ENCODE data around the gene UAP1L1. TPM values are rescaled to one million over a fixed set of nuclear protein-coding genes. Genes with fewer than 3 reads are reported as not detected.

UAP1L1 gene
- total RNA-seq, 1 experiment from 2014 or later = 6.6 TPM

DNA sequence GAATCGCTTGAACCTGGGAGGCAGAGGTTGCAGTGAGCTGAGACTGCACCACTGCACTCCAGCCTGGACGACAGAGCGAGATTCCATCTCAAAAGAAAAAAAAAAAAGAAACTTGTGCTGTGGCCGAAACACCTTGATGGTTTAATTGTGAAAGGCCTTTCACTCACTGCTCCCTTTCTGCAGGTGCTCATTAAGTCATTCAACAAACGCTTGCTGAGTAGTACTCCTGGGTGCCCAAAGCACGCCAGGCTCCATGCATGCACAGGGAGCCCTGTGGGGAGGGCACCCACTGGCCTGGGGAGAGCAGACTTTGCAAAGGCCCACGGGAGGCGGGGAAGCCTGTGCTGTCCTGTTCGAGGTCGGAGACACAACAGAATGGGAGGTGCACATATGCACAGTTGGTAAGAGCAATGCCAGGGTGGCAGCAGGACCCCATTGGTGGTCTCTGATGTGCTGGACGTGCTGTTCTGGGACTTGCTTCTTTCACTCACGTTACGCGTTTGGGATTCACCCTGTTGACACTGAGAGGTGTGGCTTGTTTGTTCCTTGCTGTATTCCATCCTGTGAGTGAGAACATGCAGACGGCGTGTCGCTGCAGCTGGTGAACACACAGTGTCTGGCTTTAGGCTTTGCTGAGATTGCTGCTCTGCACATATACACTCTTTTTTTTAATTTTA is 20.4 kb upstream of the UAP1L1 start:
- Histone ChIP-seq H4K5ac (ENCODE audit: insufficient read length, low read depth, low read length) (no peak overlapping the region), H2BK12ac (ENCODE audit: insufficient read length, low read depth, low read length) (no peak overlapping the region), H3K9ac (ENCODE audit: extremely low read depth, insufficient read length, low read length) (no peak overlapping the region), H2BK20ac (ENCODE audit: low read depth, low read length, poor library complexity, severe bottlenecking) (no peak overlapping the region), H3T11ph (ENCODE audit: low read length) (no peak overlapping the region), H3K79me2 (ENCODE audit: insufficient read depth, low read length) (no peaks in the 10 kb centered on the region), H4K20me1 (ENCODE audit: control insufficient read depth, insufficient read depth, insufficient read length) (no peaks in the 10 kb centered on the region), H3K4me2 (ENCODE audit: insufficient read depth, insufficient read length, low read length) (no peak overlapping the region), H3K18ac (ENCODE audit: insufficient read length, low read depth, low read length) (no peak overlapping the region), H4K8ac (replicated peaks; ENCODE audit: insufficient read length, low read depth, low read length) (no peak overlapping the region), H2BK120ac (ENCODE audit: low read depth, low read length, poor library complexity, severe bottlenecking) (no peak overlapping the region), H3K56ac (ENCODE audit: insufficient read length, low read depth, low read length) (no peak overlapping the region), H3K9me3 (ENCODE audit: control insufficient read depth, low read depth, low read length) (no peaks in the 10 kb centered on the region), H3K23ac (ENCODE audit: insufficient read length, low read depth, low read length) (no peak overlapping the region), H2AFZ (ENCODE audit: low read length) (no peak overlapping the region), H3K23me2 (ENCODE audit: insufficient read length, low read depth, low read length, poor library complexity, severe bottlenecking) (peaks cover 6% of the 10 kb centered on the region), H3K79me1 (ENCODE audit: insufficient read depth, low read depth, low read length, poor library complexity, severe bottlenecking) (no peaks in the 10 kb centered on the region), H4K91ac (ENCODE audit: insufficient read length, low read depth, low read length) (no peak overlapping the region), H3K14ac (ENCODE audit: insufficient read depth, low read length) (no peak overlapping the region), H2AK5ac (ENCODE audit: insufficient read length, low read length) (no peak overlapping the region), H3K27me3 (ENCODE audit: insufficient read depth, low read length) (peaks cover 2% of the 10 kb centered on the region; the same call in 1 of the 2 replicates), H3K4me1 (ENCODE audit: insufficient read depth, low read length) (no peaks in the 10 kb centered on the region), H2BK5ac (ENCODE audit: insufficient read length, low read length) (no peak overlapping the region), H2BK15ac (ENCODE audit: low read depth, low read length) (no peak overlapping the region), H3K4ac (ENCODE audit: low read depth, low read length) (no peak overlapping the region), H3K27ac (ENCODE audit: insufficient read length, low read depth, low read length) (no peak overlapping the region)
- no CpG with 5 or more reads among the region's 17 CpGs for WGBS (ENCODE audit: extremely low coverage, insufficient read length, low lambda C conversion rate)
- Mint-ChIP-seq H3K4me1 (peaks cover 2 to 7% of the 10 kb centered on the region in 2 experiments), H3K27me3 (ENCODE audit: low read depth) (peaks cover 49% of the 10 kb centered on the region), H3K4me3 (no peak overlapping the region), H3K27ac (no peak overlapping the region), H3K9me3 (no peaks in the 10 kb centered on the region), H3K36me3 (ENCODE audit: insufficient read depth in 1 of 3, low read depth in 3 of 3) (no peaks in the 10 kb centered on the region)
- no peak for DNase-seq
- TF ChIP-seq, protein P1, sequence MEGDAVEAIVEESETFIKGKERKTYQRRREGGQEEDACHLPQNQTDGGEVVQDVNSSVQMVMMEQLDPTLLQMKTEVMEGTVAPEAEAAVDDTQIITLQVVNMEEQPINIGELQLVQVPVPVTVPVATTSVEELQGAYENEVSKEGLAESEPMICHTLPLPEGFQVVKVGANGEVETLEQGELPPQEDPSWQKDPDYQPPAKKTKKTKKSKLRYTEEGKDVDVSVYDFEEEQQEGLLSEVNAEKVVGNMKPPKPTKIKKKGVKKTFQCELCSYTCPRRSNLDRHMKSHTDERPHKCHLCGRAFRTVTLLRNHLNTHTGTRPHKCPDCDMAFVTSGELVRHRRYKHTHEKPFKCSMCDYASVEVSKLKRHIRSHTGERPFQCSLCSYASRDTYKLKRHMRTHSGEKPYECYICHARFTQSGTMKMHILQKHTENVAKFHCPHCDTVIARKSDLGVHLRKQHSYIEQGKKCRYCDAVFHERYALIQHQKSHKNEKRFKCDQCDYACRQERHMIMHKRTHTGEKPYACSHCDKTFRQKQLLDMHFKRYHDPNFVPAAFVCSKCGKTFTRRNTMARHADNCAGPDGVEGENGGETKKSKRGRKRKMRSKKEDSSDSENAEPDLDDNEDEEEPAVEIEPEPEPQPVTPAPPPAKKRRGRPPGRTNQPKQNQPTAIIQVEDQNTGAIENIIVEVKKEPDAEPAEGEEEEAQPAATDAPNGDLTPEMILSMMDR (conservative IDR thresholded peaks at IDR 0.05) = no peak

Data from H9 (cell line).